NB4 (cell line): Measurements from ENCODE around the gene MEF2B.
"Not testable (repeated sequence)": the region's sequence is repeated elsewhere in the genome, so short reads cannot be mapped to it uniquely, and the experiment has no call there.

Source experiments
- CTCF ChIP-seq: IDR thresholded peaks from one replicate; pipeline ENCODE4 v1.5.1; 2012; ENCODE audit warnings: low read depth, low read length
- MAX ChIP-seq: IDR thresholded peaks from 2 replicates; pipeline ENCODE4 v1.6.1; 2011; ENCODE audit warnings: low read depth, low read length
- MYC ChIP-seq: IDR thresholded peaks from 2 replicates; pipeline ENCODE4 v1.6.1; 2011; ENCODE audit warnings: low read depth, low read length
- POLR2A ChIP-seq: IDR thresholded peaks from 2 replicates; pipeline ENCODE4 v1.6.1; 2011; ENCODE audit warnings: mild to moderate bottlenecking; ENCODE audit not compliant: insufficient read length; ENCODE audit errors: extremely low read depth

- not testable (repeated sequence) for TF ChIP-seq POLR2A, CTCF, MAX, MYC
Measured at GRCh38 chr19:19135713-19136112, 34.4 kb downstream of the MEF2B start.
